GM21528 (cell line): ENCODE measurements around the gene ANKRA2.

Experiments used
- ATAC-seq: cut with Tn5 transposase; IDR thresholded peaks from one replicate; pipeline ENCODE4 v1.9.1; 2021; ENCODE audit warnings: mild to moderate bottlenecking, moderate library complexity; ENCODE audit not compliant: unreplicated experiment, low FRiP score

The ANKRA2 gene

DNA sequence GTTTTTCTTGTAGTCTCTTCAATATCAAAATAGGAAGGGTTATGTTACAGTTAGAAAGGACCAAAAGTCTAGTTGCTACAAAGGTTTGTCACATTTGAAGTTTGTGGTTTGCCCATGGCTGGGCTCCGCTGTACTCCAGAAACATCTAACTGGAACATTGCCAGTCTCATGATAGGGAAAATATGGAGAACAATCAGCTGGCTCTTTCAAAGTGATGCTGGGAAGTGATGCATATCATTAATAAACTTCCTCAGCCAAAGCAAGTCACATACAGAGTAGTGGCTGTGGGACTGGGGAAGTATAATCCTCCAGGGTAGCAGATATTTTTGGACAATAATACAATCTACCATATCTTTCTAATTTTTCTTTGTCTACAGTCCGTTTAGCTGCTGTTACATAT lies 58.4 kb downstream of the ANKRA2 start:
- no peak for ATAC-seq

GRCh38 chr5:73506459-73506955 lies 58.9 kb downstream of the ANKRA2 start:
- ATAC-seq, result no peak
